Mesothelial cell of epicardium (in vitro differentiated cells): Measurements from ENCODE around the gene KANK4. TPM values are rescaled to one million over a fixed set of nuclear protein-coding genes. Genes with fewer than 3 reads are reported as not detected.

Experiments used
- DNase-seq, 2 experiments: peaks; one replicate each; pipeline ENCODE4 v3.0.0; 2021; ENCODE audit warnings: low spot score in 2 of 2; ENCODE audit not compliant: unreplicated experiment in 2 of 2
- H3K27ac Mint-ChIP-seq: 2 replicates; pipeline ENCODE4 v1.8.0; 2021; ENCODE audit warnings: mixed read lengths
- H3K27me3 Mint-ChIP-seq: 2 replicates; pipeline ENCODE4 v1.8.0; 2021; ENCODE audit warnings: low read depth, mixed read lengths
- H3K36me3 Mint-ChIP-seq: 2 replicates; pipeline ENCODE4 v1.8.0; 2021; ENCODE audit warnings: mixed read lengths
- H3K4me1 Mint-ChIP-seq: 2 replicates; pipeline ENCODE4 v1.8.0; 2021; ENCODE audit warnings: mixed read lengths
- H3K4me3 Mint-ChIP-seq: 2 replicates; pipeline ENCODE4 v1.8.0; 2021; ENCODE audit warnings: mild to moderate bottlenecking, moderate library complexity, mixed read lengths
- H3K9me3 Mint-ChIP-seq: 2 replicates; pipeline ENCODE4 v1.8.0; 2021; ENCODE audit warnings: mixed read lengths
- total RNA-seq: library from RNA; stranded (reverse); gene quantifications from 3 replicates; pipeline ENCODE4 v1.2.1, GENCODE V29; 2021
- TF ChIP-seq, protein P1 (sequence below): fragments of 200-600 bp; sonication (generic); IDR thresholded peaks from one replicate; pipeline ENCODE4 v1.5.0; 2021; ENCODE audit warnings: antibody characterized with exemption; ENCODE audit not compliant: unreplicated experiment

KANK4 gene
- total RNA-seq, 1 donor from 2014 or later = 34.3 TPM

DNA sequence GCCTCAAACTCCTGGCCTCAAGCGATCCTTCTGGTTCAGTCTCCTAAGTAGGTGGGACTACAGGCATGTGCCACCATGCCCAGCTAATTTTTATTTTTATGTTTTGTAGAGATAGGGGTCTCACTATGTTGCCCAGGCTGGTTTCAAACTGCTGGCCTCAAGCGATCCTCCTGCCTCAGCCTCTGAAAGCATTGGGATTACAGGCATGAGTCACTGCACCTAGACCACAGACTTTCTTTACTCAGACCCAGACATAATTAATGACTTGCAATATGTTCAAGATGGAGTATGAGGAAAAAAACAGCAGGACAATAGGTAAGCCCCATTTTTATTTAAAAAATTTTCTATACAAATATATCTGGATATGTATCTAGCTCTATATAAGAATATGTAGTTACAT is 13.2 kb downstream of the KANK4 start:
- peaks cover 45% of the 10 kb centered on the region for H3K4me1 Mint-ChIP-seq
- H3K36me3 Mint-ChIP-seq = no peaks in the 10 kb centered on the region

DNA sequence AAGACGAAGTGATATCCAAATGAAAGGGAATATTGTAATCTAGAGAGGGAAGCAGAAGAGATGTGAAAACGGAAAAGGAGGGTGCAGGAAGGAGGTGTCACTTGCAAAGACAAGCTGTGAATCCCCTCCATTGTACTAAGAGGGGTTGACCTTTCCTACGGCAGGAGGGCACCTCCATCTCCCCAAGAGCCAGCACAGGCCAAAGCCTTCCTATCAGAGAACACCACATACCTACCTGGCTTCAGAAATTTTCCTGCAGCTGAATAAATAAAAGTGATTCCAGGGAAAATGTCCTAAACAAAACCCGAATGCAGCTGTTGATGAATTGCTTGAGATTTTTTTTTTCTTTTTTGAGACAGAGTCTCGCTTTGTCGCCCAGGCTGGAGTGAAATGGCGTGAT is 14.3 kb downstream of the KANK4 start:
- Mint-ChIP-seq H3K4me1 (peaks cover 37% of the 10 kb centered on the region), H3K27ac (no peak overlapping the region), H3K4me3 (no peak overlapping the region), H3K9me3 (no peaks in the 10 kb centered on the region), H3K27me3 (peaks cover 7% of the 10 kb centered on the region), H3K36me3 (no peaks in the 10 kb centered on the region)
- no peak for DNase-seq
- TF ChIP-seq, protein P1, sequence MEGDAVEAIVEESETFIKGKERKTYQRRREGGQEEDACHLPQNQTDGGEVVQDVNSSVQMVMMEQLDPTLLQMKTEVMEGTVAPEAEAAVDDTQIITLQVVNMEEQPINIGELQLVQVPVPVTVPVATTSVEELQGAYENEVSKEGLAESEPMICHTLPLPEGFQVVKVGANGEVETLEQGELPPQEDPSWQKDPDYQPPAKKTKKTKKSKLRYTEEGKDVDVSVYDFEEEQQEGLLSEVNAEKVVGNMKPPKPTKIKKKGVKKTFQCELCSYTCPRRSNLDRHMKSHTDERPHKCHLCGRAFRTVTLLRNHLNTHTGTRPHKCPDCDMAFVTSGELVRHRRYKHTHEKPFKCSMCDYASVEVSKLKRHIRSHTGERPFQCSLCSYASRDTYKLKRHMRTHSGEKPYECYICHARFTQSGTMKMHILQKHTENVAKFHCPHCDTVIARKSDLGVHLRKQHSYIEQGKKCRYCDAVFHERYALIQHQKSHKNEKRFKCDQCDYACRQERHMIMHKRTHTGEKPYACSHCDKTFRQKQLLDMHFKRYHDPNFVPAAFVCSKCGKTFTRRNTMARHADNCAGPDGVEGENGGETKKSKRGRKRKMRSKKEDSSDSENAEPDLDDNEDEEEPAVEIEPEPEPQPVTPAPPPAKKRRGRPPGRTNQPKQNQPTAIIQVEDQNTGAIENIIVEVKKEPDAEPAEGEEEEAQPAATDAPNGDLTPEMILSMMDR = no peak

More for the DNA sequence above, 13.2 kb downstream of the KANK4 start:
- no peak for DNase-seq
- H3K27me3 Mint-ChIP-seq = peaks cover 9% of the 10 kb centered on the region
- H3K27ac Mint-ChIP-seq = no peak overlapping the region
- H3K4me3 Mint-ChIP-seq = no peak overlapping the region
- no peaks in the 10 kb centered on the region for H3K9me3 Mint-ChIP-seq
- TF ChIP-seq, protein P1 = no peak

- Mint-ChIP-seq H3K27ac (no peak overlapping the region), H3K27me3 (peaks cover 5% of the 10 kb centered on the region), H3K4me3 (no peak overlapping the region), H3K9me3 (no peaks in the 10 kb centered on the region), H3K4me1 (peaks cover 32% of the 10 kb centered on the region), H3K36me3 (no peaks in the 10 kb centered on the region)
- TF ChIP-seq, protein P1 = no peak
- DNase-seq = no peak
Measured at GRCh38 chr1:62304515-62304914, 14.7 kb downstream of the KANK4 start.

DNA sequence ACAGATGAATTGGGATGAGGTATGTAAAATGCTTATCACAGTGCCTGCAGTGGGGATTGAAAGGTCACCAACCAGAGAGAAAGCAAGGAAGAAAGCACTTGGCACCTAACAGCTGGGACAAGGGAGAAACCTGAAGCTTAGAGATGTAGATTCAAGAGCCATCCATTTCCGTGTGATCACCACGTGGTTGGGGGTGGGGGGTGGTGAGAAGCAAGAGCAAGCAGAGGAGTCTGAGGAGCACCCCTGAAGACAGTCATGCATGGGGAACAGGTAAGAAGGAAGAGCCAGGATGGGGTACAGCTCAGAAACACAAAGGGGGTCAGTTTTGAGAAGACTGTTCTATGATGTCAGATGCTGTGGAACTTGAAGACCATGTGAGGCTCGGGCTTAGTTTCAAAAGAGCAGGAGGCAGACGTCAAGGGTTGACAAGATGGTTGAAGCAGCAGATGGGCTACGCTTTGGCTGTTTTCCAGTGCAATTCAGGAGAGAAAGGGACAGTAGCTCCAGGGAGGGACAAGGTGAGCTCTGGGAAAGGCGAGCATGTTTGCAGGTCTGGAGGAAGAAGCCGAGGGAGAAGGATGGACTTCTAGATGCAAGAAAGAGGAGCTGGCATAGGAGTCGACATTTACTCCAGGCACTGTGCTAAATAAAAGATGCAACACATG is 17.4 kb downstream of the KANK4 start:
- Mint-ChIP-seq H3K27ac (no peak overlapping the region), H3K4me1 (peaks cover 27% of the 10 kb centered on the region), H3K36me3 (no peaks in the 10 kb centered on the region), H3K27me3 (no peaks in the 10 kb centered on the region), H3K9me3 (no peaks in the 10 kb centered on the region), H3K4me3 (no peak overlapping the region)
- TF ChIP-seq, protein P1 = no peak
- DNase-seq = no peak

DNA sequence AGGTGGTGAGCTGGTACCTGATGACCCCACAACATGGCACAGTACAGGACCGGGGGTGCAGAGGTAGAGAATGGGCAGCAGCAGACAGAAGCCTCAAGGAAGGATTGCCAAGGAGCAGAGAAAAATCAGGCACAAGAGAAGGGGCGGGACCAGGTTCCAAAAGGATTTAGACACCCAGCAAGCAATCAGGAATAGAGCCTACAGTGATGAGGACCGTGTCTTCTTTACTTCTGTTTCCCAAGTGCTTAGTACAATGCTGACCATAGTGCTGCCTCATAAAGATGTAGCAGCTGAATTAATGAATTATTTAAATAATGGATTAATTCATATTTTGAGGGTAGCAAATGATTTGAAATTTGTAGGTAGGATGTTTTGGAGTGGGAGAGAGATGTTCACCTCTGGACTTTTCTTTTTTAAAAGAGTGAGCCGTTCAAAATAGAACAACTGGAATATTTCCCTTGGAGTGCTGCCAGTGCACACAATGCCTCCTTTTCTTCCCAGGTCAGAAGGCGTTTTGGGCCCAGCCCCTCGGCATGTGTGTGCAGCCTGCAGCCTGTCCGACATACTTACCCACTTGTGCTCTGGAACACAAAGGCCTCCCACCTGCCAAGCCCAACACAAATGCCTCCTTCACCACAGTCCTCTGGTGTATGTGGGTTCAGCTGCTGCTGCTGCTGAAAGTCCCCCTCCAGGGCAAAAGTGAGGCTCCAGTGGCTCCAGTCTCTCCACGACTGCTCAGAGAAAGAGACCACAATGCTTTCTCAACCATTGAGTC is 19.6 kb downstream of the KANK4 start:
- Mint-ChIP-seq H3K36me3 (no peaks in the 10 kb centered on the region), H3K9me3 (no peaks in the 10 kb centered on the region), H3K27ac (peak overlapping the region; percentile 60), H3K4me3 (no peak overlapping the region), H3K4me1 (peaks cover 32% of the 10 kb centered on the region), H3K27me3 (no peaks in the 10 kb centered on the region)
- TF ChIP-seq, protein P1 = no peak
- DNase-seq = no peak
